ENCODE measurements around the gene CLCF1. TPM values are rescaled to one million over a fixed set of nuclear protein-coding genes. Genes with fewer than 3 reads are reported as not detected.

The CLCF1 gene
- total RNA-seq, 1 donor: 9.4 TPM

- no peak for DNase-seq (ENCODE audit: low read depth)
- TF ChIP-seq CTCF (IDR thresholded peaks at IDR 0.05; ENCODE audit: insufficient read depth, low read length): no peak
- no peak overlapping the region for H3K4me3 ChIP-seq (ENCODE audit: low read depth, low read length)
These were observed 29.1 kb downstream of the CLCF1 start for GRCh38 chr11:67344264-67344663.

GRCh38 chr11:67337257-67337656 is 36.1 kb downstream of the CLCF1 start:
- H3K4me3 ChIP-seq (ENCODE audit: low read depth, low read length): no peak overlapping the region
- DNase-seq (ENCODE audit: low read depth): no peak
- TF ChIP-seq CTCF (IDR thresholded peaks at IDR 0.05; ENCODE audit: insufficient read depth, low read length): no peak

GRCh38 chr11:67332081-67332691 is 41.2 kb downstream of the CLCF1 start:
- no peak overlapping the region for H3K4me3 ChIP-seq (ENCODE audit: low read depth, low read length)
- TF ChIP-seq CTCF (IDR thresholded peaks at IDR 0.05; ENCODE audit: insufficient read depth, low read length): no peak
- no peak for DNase-seq (ENCODE audit: low read depth)

- DNase-seq (ENCODE audit: low read depth): no peak
- no peak overlapping the region for H3K4me3 ChIP-seq (ENCODE audit: low read depth, low read length)
- no peak for TF ChIP-seq CTCF (IDR thresholded peaks at IDR 0.05; ENCODE audit: insufficient read depth, low read length)
These were observed 49.9 kb downstream of the CLCF1 start for GRCh38 chr11:67323526-67323925.

- no peak for TF ChIP-seq CTCF (IDR thresholded peaks at IDR 0.05; ENCODE audit: insufficient read depth, low read length)
- no peak overlapping the region for H3K4me3 ChIP-seq (ENCODE audit: low read depth, low read length)
- no peak for DNase-seq (ENCODE audit: low read depth)
These were observed 51.3 kb downstream of the CLCF1 start for GRCh38 chr11:67322049-67322448.

- TF ChIP-seq CTCF (IDR thresholded peaks at IDR 0.05; ENCODE audit: insufficient read depth, low read length): no peak
- no peak for DNase-seq (ENCODE audit: low read depth)
- no peak overlapping the region for H3K4me3 ChIP-seq (ENCODE audit: low read depth, low read length)
These were observed 52.0 kb downstream of the CLCF1 start for GRCh38 chr11:67321313-67321871.

- no peak for TF ChIP-seq CTCF (IDR thresholded peaks at IDR 0.05; ENCODE audit: insufficient read depth, low read length)
- no peak for DNase-seq (ENCODE audit: low read depth)
- no peak overlapping the region for H3K4me3 ChIP-seq (ENCODE audit: low read depth, low read length)
These were observed 52.7 kb downstream of the CLCF1 start for GRCh38 chr11:67320691-67321090.

Measured in fibroblast of the aortic adventitia (primary cell).